Keratinocyte (primary cell): ENCODE measurements around the gene SORD. TPM values are rescaled to one million over a fixed set of nuclear protein-coding genes. Genes with fewer than 3 reads are reported as not detected.
"Not testable (repeated sequence)": the region's sequence is repeated elsewhere in the genome, so short reads cannot be mapped to it uniquely, and the experiment has no call there.

ENCODE experiments used
- DNase-seq: peaks from one replicate; pipeline ENCODE4 v3.0.0-alpha.2; 2011; ENCODE audit warnings: low read depth, missing footprints, low spot score
- FAIRE-seq: peaks from 2 replicates; lab custom pipeline; 2011; peaks lifted over from hg19 to GRCh38; lab: Jason Lieb, UNC
- H2AFZ ChIP-seq: 2 replicates; pipeline ENCODE4 v1.6.0; 2012; ENCODE audit warnings: low read length, control low read depth, inconsistent platforms; ENCODE audit not compliant: control insufficient read depth
- H3K27ac ChIP-seq: 2 replicates; pipeline ENCODE4 v1.5.1; 2011; ENCODE audit warnings: low read length; ENCODE audit not compliant: control insufficient read depth, insufficient read depth
- H3K27me3 ChIP-seq: 3 replicates; pipeline ENCODE4 v1.6.0; 2011; ENCODE audit warnings: low read length; ENCODE audit not compliant: control insufficient read depth, insufficient read depth; ENCODE audit errors: extremely low read depth
- H3K36me3 ChIP-seq, 2 experiments: 2 replicates in 1 of 2; 3 replicates in 1 of 2; pipeline ENCODE4 v1.5.1; 2011; ENCODE audit warnings: low read length in 2 of 2, mild to moderate bottlenecking in 1 of 2; ENCODE audit not compliant: control insufficient read depth in 2 of 2, insufficient read depth in 2 of 2; ENCODE audit errors: extremely low read depth in 1 of 2
- H3K4me1 ChIP-seq: 3 replicates; pipeline ENCODE4 v1.5.1; 2011; ENCODE audit warnings: low read length; ENCODE audit not compliant: control insufficient read depth, insufficient read depth; ENCODE audit errors: extremely low read depth
- H3K4me2 ChIP-seq: 3 replicates; pipeline ENCODE4 v1.6.0; 2011; ENCODE audit warnings: low read depth, low read length; ENCODE audit not compliant: control insufficient read depth, insufficient read depth; ENCODE audit errors: extremely low read depth
- H3K4me3 ChIP-seq, 3 experiments: fragments of 200-600 bp in 1 of 3; sonication (generic) in 1 of 3; 2 replicates in 2 of 3; 3 replicates in 1 of 3; pipeline ENCODE4 v1.5.1; 2011 to 2016; ENCODE audit warnings: low read length in 3 of 3, mild to moderate bottlenecking in 3 of 3, control low read depth in 2 of 3, inconsistent platforms in 1 of 3, low read depth in 1 of 3, mixed read lengths in 1 of 3, mixed run types in 1 of 3, moderate library complexity in 1 of 3; ENCODE audit not compliant: control insufficient read depth in 2 of 3, insufficient read depth in 2 of 3; ENCODE audit errors: extremely low read depth in 1 of 3
- H3K79me2 ChIP-seq: 2 replicates; pipeline ENCODE4 v1.6.0; 2012; ENCODE audit warnings: low read length; ENCODE audit not compliant: control insufficient read depth, insufficient read depth
- H3K9ac ChIP-seq: 3 replicates; pipeline ENCODE4 v1.6.0; 2011; ENCODE audit warnings: low read length; ENCODE audit not compliant: control insufficient read depth, insufficient read depth; ENCODE audit errors: extremely low read depth
- H3K9me1 ChIP-seq: 3 replicates; pipeline ENCODE4 v1.6.0; 2011; ENCODE audit warnings: low read length; ENCODE audit not compliant: control insufficient read depth, insufficient read depth; ENCODE audit errors: extremely low read depth
- H3K9me3 ChIP-seq: 2 replicates; pipeline ENCODE4 v1.5.1; 2012; ENCODE audit warnings: low read depth, low read length; ENCODE audit not compliant: control insufficient read depth
- H4K20me1 ChIP-seq: 3 replicates; pipeline ENCODE4 v1.6.0; 2011; ENCODE audit warnings: low read length; ENCODE audit not compliant: control insufficient read depth, insufficient read depth; ENCODE audit errors: extremely low read depth
- dilution Hi-C: fragments of 300-500 bp; cut with MboI; formaldehyde crosslinking; loops from one replicate; pipeline ENCODE4 v1.7.0; 2020; ENCODE audit warnings: low sequenced_read_pairs; ENCODE audit not compliant: extremely low pct_ligation_motif_present
- polyA plus RNA-seq, 5 experiments: library from polyadenylated mRNA; depleted of rRNA in 3 of 5; stranded (reverse) in 3 of 5; stranded (forward) in 1 of 5; unstranded in 1 of 5; fragments of >200 nt; gene quantifications; 1 replicate in 1 of 5; 2 replicates in 3 of 5; 3 replicates in 1 of 5; pipeline versions ENCODE4 v1.2.1 to v1.2.3, GENCODE V29; 2011 to 2012; ENCODE audit warnings: missing spikeins in 2 of 5, low read depth in 1 of 5, low replicate concordance in 1 of 5

Gene SORD
- polyA plus RNA-seq, 1 donor (not counting 4 experiments of a cell fraction or from before 2014, with no cell fraction given) = 46.7 TPM

DNA sequence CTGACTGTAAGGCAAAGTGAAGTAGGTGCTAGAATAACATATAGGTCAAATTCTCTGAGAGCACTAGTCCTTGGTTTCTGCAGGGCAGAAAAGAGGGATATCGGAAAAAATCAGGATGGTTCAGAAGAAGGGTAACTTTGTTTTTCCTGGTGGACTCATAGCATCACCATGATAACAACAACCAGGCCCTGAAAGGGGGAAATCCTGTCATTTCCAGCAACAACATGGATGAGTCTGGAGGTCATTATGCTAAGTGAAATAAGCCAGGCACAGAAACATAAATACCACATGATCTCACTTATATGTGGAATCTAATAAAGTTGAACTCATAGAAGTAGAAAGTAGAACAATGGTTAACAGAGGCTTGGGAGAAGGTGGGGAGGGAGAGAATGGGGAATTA is 38.9 kb upstream of the SORD start:
- H2AFZ ChIP-seq, H3K9me1 ChIP-seq, H3K4me2 ChIP-seq, DNase-seq, H3K27me3 ChIP-seq, H3K4me1 ChIP-seq, H3K36me3 ChIP-seq, H4K20me1 ChIP-seq, FAIRE-seq, H3K27ac ChIP-seq, H3K9ac ChIP-seq, H3K79me2 ChIP-seq, H3K9me3 ChIP-seq, dilution Hi-C loops, H3K4me3 ChIP-seq: not testable (repeated sequence)

DNA sequence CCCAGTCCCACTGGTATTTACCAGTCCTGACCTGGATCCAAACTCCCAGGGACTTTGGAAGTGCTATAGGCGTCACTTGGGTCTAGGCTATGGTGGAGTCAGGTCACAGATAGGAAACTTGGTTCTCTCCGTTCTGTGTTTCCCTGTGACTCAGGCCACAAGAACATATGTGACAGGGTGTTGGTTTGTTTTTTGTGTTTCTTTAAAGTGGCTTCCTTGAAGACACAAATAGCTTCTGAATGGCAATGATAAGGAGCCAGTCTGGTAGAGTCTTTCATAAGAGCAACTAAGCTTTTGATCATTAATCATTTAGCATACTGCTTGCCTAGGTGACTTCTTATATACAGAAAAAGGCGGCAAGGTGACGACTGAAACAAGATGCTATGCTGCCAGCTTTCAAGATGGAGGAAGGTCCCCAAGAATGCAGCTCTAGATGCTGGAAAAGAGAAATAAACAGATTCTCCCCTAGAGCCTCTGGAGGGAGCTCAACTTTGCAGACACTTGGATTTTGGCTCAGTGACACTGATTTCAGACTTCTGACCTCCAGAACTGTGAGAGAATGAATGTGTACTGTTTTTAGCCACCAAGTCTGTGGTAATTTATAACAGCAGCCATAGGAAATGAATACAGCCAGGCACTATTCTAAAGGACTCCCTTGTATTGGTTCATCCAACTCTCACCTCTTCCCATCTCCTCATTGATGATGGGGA is 36.5 kb upstream of the SORD start:
- DNase-seq, H3K9me1 ChIP-seq, H3K4me1 ChIP-seq, H3K79me2 ChIP-seq, H3K9me3 ChIP-seq, dilution Hi-C loops, H2AFZ ChIP-seq, H3K9ac ChIP-seq, H3K36me3 ChIP-seq, H3K27me3 ChIP-seq, FAIRE-seq, H3K4me3 ChIP-seq, H3K4me2 ChIP-seq, H4K20me1 ChIP-seq, H3K27ac ChIP-seq: not testable (repeated sequence)

GRCh38 chr15:44987711-44988110 is 35.3 kb upstream of the SORD start:
- H3K4me2 ChIP-seq, H3K9me1 ChIP-seq, H3K27ac ChIP-seq, DNase-seq, H3K9me3 ChIP-seq, dilution Hi-C loops, H3K4me3 ChIP-seq, H3K79me2 ChIP-seq, H3K27me3 ChIP-seq, H3K36me3 ChIP-seq, H3K9ac ChIP-seq, H3K4me1 ChIP-seq, H4K20me1 ChIP-seq, H2AFZ ChIP-seq: not testable (repeated sequence)
- peak; percentile 46 for FAIRE-seq

GRCh38 chr15:44988184-44988869 is 34.7 kb upstream of the SORD start:
- FAIRE-seq, H3K4me1 ChIP-seq, H4K20me1 ChIP-seq, H2AFZ ChIP-seq, H3K9me1 ChIP-seq, H3K27me3 ChIP-seq, dilution Hi-C loops, H3K79me2 ChIP-seq, H3K27ac ChIP-seq, H3K9ac ChIP-seq, H3K9me3 ChIP-seq, H3K4me3 ChIP-seq, DNase-seq, H3K4me2 ChIP-seq, H3K36me3 ChIP-seq: not testable (repeated sequence)

DNA sequence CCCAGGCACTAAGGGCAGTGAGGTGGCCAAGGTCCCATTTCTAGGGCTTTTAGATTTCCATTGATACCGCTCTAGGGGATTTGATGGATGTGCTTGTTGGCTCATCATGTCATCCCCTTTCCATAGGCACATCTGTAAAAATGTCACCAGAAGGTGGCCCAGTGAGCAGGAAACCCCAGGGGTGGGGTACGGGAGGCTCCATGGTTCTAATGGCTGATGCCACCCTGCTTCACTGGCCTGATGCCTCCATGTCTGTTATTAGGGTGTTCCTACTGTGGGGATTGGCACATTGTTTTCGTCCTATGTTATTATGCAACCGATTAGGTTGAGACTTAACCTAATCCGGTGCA is 34.1 kb upstream of the SORD start:
- dilution Hi-C loops, FAIRE-seq, DNase-seq: not testable (repeated sequence)

More for the DNA sequence above, 34.1 kb upstream of the SORD start:
- H4K20me1 ChIP-seq, H3K9me1 ChIP-seq, H3K9me3 ChIP-seq, H3K79me2 ChIP-seq, H3K4me2 ChIP-seq, H3K9ac ChIP-seq, H3K4me3 ChIP-seq, H3K27me3 ChIP-seq, H3K27ac ChIP-seq, H3K4me1 ChIP-seq, H2AFZ ChIP-seq, H3K36me3 ChIP-seq: not testable (repeated sequence)
